HEK293T (cell line): Measurements from ENCODE around the gene MIA2.

Source experiments
- NFRKB ChIP-seq: fragments of 450-650 bp; IDR thresholded peaks from 2 replicates; pipeline ENCODE4 v1.6.1; 2016; ENCODE audit warnings: mild to moderate bottlenecking, moderate library complexity
- SUZ12 ChIP-seq: fragments of 450-650 bp; IDR thresholded peaks from 2 replicates; pipeline ENCODE4 v1.6.1; 2016; ENCODE audit warnings: mild to moderate bottlenecking
- TARDBP ChIP-seq: fragments of 450-650 bp; IDR thresholded peaks from 2 replicates; pipeline ENCODE4 v1.6.1; 2016
- ZNF384 ChIP-seq: fragments of 450-650 bp; IDR thresholded peaks from 2 replicates; pipeline ENCODE4 v1.6.1; 2016

DNA sequence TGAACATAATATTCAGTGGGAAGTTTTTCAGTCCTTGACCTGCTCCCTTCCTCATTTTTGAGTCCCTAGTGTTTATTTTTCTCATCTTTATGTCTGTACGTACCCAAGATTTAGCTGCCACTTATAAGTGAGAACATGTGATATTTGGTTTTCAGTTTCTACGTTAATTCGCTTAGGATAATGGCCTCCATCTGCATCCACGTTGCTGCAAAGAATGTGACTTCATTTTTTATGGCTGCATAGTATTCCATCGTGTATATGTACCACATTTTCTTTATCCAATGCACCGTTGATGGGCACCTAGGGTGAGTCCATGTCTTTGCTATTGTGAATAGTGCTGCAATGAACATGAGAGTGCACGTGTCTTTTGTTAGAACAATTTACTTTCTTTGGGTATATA, 30.3 kb downstream of the MIA2 start:
- TF ChIP-seq TARDBP (no peak), ZNF384 (no peak), NFRKB (no peak), SUZ12 (no peak)
